Right lobe of liver (tissue), 4 donors: ENCODE results near the gene CYFIP1.

Experiments
- CTCF ChIP-seq, 4 donors: fragments of 200-600 bp in 3 of 4; fragments of 450-650 bp in 1 of 4; IDR thresholded peaks; one replicate each; pipeline versions ENCODE4 v1.5.1 to v1.8.0; 2016 to 2022; ENCODE audit warnings: antibody characterized with exemption in 4 of 4, mild to moderate bottlenecking in 2 of 4
- POLR2A ChIP-seq: fragments of 450-650 bp; IDR thresholded peaks from one replicate; pipeline ENCODE4 v1.6.1; 2017; ENCODE audit warnings: antibody characterized with exemption, mild to moderate bottlenecking
- donor health status: DM: no; HTN: no; CAD: no.
- donor health status: DM: no; HTN: no; CAD: no.
- donor health status: DM: no; HTN: yes; CAD: no.

GRCh38 chr15:22963641-22964040 lies 16.5 kb downstream of the CYFIP1 start:
- TF ChIP-seq CTCF (IDR thresholded peaks at IDR 0.05) (no peak), POLR2A (no peak)
